GM12891 (cell line): ENCODE measurements around the gene MEF2B.
"Not testable (repeated sequence)": the region's sequence is repeated elsewhere in the genome, so short reads cannot be mapped to it uniquely, and the experiment has no call there.

Source experiments
- DNase-seq: peaks from one replicate; pipeline ENCODE4 v3.0.0; 2011; ENCODE audit warnings: low spot score; ENCODE audit not compliant: insufficient read length
- FAIRE-seq: peaks from 2 replicates; lab custom pipeline; 2011; peaks lifted over from hg19 to GRCh38; lab: Jason Lieb, UNC
- PAX5 ChIP-seq: IDR thresholded peaks from 2 replicates; pipeline ENCODE4 v1.6.1; 2011; ENCODE audit warnings: low read length, moderate library complexity, mild to moderate bottlenecking; ENCODE audit not compliant: insufficient read depth, severe bottlenecking
- POLR2A ChIP-seq: IDR thresholded peaks from 2 replicates; pipeline ENCODE4 v1.6.1; 2011; ENCODE audit warnings: low read depth, low read length, control low read depth
- POLR2AphosphoS5 ChIP-seq: IDR thresholded peaks from 2 replicates; pipeline ENCODE4 v1.6.1; 2011; ENCODE audit warnings: low read depth, low read length, control low read depth
- POU2F2 ChIP-seq: IDR thresholded peaks from 2 replicates; pipeline ENCODE4 v1.6.1; 2011; ENCODE audit warnings: low read depth, mild to moderate bottlenecking, control low read depth, low read length, moderate library complexity
- SPI1 ChIP-seq: IDR thresholded peaks from 2 replicates; pipeline ENCODE4 v1.6.1; 2011; ENCODE audit warnings: low read depth, low read length, control low read depth
- TAF1 ChIP-seq: IDR thresholded peaks from 2 replicates; pipeline ENCODE4 v1.6.1; 2011; ENCODE audit warnings: low read depth, low read length, control low read depth

MEF2B gene

GRCh38 chr19:19155495-19156219 is 14.4 kb downstream of the MEF2B start:
- no peak for TF ChIP-seq POLR2A
- peak; percentile 39 for TF ChIP-seq SPI1
- peak; percentile 99 for TF ChIP-seq POU2F2
- peak; percentile 5 for TF ChIP-seq PAX5
- no peak for TF ChIP-seq TAF1
- peak; percentile 98 for FAIRE-seq
- DNase-seq: no peak

GRCh38 chr19:19154768-19155494 is 15.1 kb downstream of the MEF2B start:
- TF ChIP-seq SPI1 (no peak), POU2F2 (no peak), PAX5 (no peak), TAF1 (no peak), POLR2A (no peak), POLR2AphosphoS5 (no peak)
- FAIRE-seq: peak; percentile 78
- DNase-seq: no peak

DNA sequence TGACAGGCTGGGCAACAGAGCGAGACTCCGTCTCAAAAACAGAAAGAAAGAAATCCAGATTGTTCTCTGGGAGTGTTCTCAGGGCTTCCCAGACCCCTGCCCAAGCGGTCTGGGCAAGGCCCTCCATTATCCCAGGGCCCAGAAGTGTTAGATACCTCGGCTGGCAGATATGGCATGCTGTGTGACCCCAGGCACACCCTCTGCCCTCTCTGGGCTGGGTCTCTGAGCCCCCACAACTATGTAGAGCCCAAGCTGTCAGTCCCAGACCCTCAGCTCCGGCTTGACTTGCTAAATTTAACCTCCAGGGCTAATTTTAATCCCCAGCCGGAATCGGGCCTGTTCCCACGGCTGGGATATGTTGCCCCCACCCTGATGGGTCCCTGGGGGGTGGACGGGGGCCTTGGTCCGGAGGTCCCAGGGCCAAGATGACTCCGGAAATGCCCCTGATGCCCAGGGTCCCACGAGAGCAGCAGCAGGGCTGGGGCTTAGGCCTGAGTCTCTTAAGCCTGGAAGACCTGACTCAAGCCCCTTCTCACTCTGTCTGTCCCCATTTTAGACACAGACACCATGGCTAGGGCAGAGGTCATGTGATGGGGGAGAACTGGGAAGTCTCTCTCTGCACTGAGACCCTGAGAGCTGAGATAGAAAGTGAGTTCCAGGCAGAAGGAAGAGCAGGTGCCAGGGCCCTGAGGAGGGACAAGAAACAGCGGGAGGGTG is 17.2 kb downstream of the MEF2B start:
- FAIRE-seq: no peak
- no peak for DNase-seq
- TF ChIP-seq POLR2A (no peak), TAF1 (no peak), PAX5 (no peak), SPI1 (no peak), POLR2AphosphoS5 (no peak), POU2F2 (no peak)

DNA sequence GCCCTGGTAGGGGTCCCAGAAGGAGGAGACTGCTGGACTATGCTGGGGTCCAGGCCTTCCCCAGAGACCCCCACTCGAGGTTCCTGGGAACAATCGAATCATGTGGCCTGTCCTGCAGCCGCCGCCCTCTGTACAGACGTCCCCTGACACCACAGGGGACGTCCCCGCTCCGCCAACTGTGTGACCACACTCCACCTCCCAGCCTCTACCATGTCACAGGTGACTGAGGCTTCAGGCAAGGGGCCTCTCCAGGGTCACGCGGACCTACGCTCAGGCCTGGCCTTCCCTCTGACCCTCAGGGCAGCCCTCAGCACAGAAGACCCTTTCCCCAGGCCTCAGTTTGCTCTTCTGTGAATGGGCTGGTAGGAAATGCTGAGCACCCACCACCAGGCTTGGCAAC is 18.6 kb downstream of the MEF2B start:
- FAIRE-seq (peak; percentile 91), DNase-seq (no peak)
- no peak for TF ChIP-seq TAF1
- TF ChIP-seq POU2F2: no peak
- no peak for TF ChIP-seq POLR2AphosphoS5
- no peak for TF ChIP-seq SPI1
- no peak for TF ChIP-seq PAX5
- no peak for TF ChIP-seq POLR2A

DNA sequence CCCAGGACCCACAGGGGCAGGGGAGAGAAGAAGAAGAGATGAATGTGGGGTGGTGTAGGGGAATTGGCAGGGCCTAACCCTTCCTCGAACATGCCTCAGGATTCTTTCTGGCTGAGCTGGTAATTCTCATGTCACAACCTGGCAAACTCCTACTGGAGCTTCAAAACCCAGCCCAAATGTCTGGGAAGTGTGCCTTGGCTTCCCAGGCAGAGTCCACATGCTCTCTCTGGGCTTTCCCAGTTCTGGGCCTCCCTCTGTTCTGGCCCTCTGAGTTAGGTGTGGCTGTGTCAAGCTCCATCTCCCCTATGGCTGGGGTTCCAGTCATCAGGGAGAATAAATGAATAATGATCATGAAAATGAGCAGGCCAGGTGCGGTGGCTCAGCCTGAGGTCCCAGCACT is 20.6 kb downstream of the MEF2B start:
- no peak for DNase-seq
- TF ChIP-seq POLR2AphosphoS5 (no peak), TAF1 (no peak), POU2F2 (no peak), PAX5 (no peak), POLR2A (no peak), SPI1 (no peak)
- no peak for FAIRE-seq

- FAIRE-seq: not testable (repeated sequence)
These were observed 21.6 kb downstream of the MEF2B start for GRCh38 chr19:19148504-19148903.

DNA sequence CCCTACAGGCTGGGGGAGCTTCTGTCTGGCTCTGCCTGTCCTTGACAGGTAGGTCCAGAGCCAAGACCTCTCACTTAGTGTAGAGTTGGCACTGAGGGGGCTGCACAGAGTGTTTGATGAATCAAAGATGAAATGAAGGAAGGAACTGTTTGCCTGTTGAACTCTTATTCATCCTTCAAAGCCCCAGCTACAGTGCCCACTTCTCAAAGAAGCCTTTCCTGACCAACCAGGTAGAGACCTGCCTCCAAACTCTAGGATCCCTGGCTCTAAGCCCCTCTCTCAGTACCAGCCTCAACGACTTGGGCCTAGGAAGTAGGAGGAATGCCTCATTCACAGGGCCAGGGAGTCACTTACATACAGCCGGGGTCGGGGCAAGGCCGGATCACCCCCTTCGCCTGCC is 22.7 kb downstream of the MEF2B start:
- DNase-seq: no peak
- FAIRE-seq: no peak
- TF ChIP-seq POLR2A: no peak
- no peak for TF ChIP-seq PAX5
- no peak for TF ChIP-seq POLR2AphosphoS5
- no peak for TF ChIP-seq POU2F2
- TF ChIP-seq TAF1: no peak

More at GRCh38 chr19:19148504-19148903, 21.6 kb downstream of the MEF2B start:
- DNase-seq: not testable (repeated sequence)

GRCh38 chr19:19146865-19147264 is 23.2 kb downstream of the MEF2B start:
- DNase-seq: no peak
- TF ChIP-seq TAF1 (no peak), SPI1 (no peak), PAX5 (no peak), POLR2A (no peak), POLR2AphosphoS5 (no peak), POU2F2 (no peak)
- FAIRE-seq: peak; percentile 26

DNA sequence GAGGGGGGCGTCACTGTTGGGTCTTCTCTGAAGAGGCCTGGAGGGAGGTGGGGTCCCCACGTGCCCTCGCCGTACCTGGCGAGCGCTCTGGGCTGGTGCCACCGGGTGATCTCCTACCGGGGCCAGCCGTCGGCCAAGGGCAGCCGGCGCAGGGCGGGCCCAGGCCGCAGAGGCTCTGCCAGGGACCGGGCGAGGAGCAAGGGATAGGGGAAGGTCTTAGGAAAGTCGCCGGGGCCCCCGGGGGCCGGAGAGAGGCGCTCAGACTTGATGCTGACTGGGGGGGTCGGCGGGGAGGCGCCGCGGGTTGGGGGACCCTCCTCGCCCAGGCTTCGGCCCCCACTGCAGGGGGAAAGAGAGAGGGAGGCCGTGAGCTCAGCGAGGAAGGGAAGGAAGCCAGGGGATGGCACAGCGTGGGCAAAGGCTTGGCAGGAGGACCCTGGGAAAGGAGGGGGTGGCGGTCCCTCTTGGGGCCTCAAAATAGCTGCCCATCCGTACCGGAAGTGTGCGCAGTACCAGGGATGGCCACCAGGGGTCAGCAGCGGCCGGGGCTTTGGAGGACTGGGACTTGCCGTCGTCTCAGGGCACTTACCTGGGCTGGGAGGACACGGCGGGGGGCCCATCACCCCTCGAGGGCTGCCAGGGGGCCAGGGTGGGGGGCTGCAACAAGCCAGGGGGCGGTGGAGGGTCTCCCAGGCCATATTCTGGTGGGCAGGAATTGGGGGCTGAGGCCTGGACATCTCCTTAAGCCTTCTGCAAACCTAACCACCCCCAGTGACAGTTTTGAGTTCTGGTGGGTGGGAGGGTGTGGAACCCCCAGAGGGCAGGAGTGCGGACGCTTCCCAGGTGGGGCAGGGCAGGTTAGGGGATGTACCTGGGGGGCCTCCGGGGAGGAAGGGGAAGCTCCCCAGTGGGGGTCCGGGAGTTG is 24.1 kb downstream of the MEF2B start:
- DNase-seq (peak; percentile 83), FAIRE-seq (peak; percentile 73)
- no peak for TF ChIP-seq PAX5
- TF ChIP-seq TAF1: no peak
- TF ChIP-seq POLR2AphosphoS5: no peak
- TF ChIP-seq POLR2A: no peak
- no peak for TF ChIP-seq POU2F2
- no peak for TF ChIP-seq SPI1

- DNase-seq: no peak
- no peak for FAIRE-seq
- no peak for TF ChIP-seq PAX5
- TF ChIP-seq POLR2AphosphoS5: no peak
- no peak for TF ChIP-seq POU2F2
- TF ChIP-seq SPI1: no peak
- TF ChIP-seq TAF1: no peak
- TF ChIP-seq POLR2A: no peak
These were observed 24.8 kb downstream of the MEF2B start for GRCh38 chr19:19145281-19145680.
